ENCODE results near the gene PMPCB.

DNA sequence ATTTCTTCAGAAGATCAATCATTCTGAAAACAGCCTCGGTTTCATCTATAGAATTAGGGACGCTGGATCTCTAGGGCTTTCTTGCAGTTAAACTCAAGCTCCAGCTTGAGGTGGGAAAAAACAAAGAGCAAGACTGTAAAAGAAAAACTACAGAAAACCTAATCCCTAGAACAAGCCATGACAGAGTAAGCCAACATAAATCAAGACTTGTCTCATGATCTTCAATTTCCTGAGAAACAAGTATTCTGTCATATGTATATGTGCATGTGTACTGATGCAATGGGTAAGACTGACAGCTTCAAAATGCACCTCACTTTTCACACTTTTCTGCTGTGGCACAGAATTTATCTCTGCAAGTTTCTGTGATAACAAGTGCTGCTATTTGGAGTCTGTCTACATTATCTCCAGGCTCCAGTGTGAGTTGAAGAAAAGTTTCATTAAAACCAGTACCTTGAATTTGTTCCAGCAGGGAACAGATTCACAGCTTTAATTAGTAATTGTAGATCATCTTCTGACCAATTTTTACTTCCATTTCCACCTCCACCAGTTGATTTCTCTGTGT lies 19.2 kb downstream of the PMPCB start:
- no peak for TF ChIP-seq POLR2A (IDR thresholded peaks at IDR 0.05)
- TF ChIP-seq, protein P1, sequence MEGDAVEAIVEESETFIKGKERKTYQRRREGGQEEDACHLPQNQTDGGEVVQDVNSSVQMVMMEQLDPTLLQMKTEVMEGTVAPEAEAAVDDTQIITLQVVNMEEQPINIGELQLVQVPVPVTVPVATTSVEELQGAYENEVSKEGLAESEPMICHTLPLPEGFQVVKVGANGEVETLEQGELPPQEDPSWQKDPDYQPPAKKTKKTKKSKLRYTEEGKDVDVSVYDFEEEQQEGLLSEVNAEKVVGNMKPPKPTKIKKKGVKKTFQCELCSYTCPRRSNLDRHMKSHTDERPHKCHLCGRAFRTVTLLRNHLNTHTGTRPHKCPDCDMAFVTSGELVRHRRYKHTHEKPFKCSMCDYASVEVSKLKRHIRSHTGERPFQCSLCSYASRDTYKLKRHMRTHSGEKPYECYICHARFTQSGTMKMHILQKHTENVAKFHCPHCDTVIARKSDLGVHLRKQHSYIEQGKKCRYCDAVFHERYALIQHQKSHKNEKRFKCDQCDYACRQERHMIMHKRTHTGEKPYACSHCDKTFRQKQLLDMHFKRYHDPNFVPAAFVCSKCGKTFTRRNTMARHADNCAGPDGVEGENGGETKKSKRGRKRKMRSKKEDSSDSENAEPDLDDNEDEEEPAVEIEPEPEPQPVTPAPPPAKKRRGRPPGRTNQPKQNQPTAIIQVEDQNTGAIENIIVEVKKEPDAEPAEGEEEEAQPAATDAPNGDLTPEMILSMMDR (IDR thresholded peaks at IDR 0.05): no peak
- TF ChIP-seq POLR2AphosphoS5 (IDR thresholded peaks at IDR 0.05): no peak
